GM18873 (cell line): Measurements from ENCODE around the gene WNK1.
"Not testable (repeated sequence)": the region's sequence is repeated elsewhere in the genome, so short reads cannot be mapped to it uniquely, and the experiment has no call there.

ENCODE experiments used
- ATAC-seq: cut with Tn5 transposase; IDR thresholded peaks from one replicate; pipeline ENCODE4 v1.9.1; 2021; ENCODE audit warnings: mild to moderate bottlenecking, moderate library complexity, moderate number of reproducible peaks; ENCODE audit not compliant: unreplicated experiment, low FRiP score

Gene WNK1

DNA sequence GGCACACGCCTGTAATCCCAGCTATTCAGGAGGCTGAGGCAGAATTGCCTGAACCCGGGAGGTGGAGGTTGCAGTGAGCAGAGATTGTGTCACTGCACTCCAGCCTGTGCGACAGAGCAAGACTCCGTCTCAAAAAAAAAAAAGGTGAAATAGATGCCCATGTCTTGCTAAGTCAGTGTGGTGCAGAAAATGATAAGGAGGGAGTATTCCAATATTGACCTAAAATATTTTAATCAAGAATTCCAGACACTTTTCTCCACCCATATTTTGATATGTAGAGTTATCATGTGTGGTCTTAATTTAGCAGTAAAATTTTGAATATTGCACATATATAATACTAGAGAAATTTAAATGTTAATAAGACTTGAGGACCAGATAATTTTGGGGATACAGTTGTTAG, 57.7 kb downstream of the WNK1 start:
- ATAC-seq = no peak

DNA sequence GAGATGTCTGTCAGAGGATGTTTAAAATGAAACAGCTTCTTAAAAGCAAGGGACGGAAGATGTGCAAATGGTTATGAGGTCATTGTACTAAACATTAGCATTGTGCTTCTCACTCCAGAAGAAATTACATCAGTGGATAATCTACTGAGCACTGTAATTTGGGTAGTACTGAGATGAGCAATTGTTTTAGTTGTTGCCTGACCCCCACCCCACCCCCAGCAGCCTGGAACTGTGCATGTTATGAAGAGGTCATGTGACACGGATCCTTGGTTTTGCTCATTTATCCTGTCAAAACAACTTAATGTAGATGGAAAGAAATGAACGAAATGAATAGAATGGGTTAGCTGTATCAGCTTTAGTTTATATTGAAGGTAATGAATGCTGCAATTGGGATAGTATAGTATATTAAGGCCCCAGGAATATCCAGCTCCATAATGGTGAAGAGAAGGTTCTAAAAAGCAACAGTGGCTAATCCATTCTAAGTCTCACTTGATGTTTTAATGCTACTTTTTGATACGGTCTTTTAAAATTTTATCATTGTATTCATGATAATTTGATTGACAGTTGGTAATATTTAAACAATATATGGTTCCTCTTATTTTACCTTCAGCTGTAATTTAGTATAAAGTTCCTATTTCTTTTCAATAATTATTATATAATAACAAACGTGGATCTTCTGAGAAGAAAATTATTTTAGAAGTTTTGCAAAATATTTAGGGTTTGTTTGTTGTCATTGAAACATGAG, 58.5 kb downstream of the WNK1 start:
- ATAC-seq = peak; percentile 59

DNA sequence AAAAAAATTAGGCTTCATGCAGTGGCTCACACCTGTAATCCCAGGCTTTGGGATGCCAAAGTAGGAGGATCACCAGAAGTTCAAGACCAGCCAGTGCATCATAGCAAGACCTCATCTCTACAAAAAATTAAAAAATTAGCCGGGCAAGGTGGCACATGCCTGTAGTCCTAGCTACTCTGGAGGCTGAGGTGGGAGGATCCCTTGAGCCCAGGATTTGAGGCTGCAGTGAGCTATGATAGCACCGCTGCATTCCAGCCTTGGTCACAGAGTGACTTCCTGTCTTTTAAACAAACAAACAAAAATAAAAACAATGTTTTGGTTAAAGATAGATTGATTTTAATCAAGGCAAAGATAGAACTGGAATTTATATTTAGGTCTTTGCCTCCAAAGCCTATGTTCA, 60.6 kb downstream of the WNK1 start:
- no peak for ATAC-seq

DNA sequence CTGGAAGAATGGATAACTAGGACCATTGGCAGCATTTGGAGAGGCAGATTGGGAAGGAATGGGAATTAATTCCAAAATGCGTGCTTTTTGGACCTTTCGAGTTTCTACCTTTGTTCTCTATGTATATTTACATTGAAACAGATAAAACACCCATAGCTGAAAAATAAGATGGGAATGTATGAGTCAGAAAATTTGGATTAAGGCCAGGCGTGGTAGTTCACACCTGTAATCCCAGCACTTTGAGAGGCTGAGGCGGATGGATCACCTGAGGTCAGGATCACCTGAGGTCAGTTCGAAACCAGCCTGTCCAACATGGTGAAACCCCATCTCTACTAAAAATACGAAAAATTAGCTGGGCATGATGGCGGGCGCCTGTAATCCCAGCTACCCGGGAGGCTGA, 65.1 kb downstream of the WNK1 start:
- not testable (repeated sequence) for ATAC-seq

DNA sequence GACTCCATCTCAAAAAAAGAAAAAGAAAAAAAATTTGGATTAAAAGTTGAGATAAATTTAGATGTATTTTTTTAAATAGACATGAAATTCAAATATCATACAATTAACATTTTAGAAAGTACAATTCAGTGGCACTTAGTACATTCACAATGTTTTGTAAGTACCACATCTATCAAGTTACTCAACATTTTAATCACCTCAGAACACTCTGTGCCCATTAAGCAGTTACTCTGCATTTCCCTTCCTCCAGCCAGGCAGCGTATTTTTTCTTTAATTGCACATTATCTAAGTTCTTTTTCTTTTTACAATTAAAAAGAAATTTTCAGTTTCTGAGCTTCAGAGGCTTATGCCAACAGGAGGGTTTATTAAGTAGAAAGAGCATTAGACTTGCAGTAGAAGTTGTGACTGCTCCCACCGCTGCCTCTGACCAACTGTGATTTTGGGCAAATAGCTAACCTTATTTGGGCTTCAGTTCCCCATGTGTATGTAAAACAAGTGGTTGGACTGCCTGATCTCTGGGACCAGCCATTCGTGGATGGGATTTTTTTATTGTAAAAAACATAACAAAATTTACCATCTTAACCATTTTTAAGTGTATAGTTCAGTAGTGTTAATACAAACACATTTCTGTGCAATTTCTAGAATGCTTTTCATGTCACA, 65.7 kb downstream of the WNK1 start:
- ATAC-seq = no peak

DNA sequence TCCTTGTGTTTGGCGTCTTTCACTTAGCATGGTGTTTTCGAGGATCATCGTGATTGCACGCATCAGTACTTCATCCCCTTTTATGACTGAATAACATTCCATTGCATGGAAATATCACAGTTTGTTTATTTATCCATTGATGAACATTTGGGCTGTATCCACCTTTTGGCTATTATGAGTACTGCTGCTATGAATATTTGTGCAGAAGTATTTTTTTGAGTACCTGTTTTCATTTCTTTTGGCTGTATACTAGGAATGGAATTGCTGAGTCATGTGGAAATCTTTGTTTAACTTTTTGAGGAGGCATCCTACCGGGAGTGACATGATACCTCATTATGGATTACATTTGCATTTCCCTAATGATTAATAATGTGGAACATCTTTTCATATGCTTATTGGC, 66.4 kb downstream of the WNK1 start:
- ATAC-seq = no peak

DNA sequence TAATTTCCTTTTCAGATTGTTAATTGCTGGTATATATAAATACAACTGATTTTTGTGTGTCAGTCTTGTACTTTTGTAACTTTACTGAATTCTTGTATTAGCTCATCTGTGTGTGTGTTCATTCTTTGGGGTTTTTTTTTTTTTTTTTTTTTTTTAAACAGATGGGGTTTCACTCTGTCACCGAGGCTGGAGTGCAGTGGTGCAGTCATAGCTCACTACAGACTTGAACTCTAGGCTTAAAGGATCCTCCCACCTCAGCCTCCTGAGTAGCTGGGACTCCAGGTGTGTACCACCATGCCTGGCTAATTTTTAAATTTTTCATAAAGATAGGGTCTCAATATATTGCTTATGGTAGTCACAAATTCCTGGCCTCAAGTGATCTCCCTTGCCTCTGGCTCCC, 68.0 kb downstream of the WNK1 start:
- no peak for ATAC-seq

DNA sequence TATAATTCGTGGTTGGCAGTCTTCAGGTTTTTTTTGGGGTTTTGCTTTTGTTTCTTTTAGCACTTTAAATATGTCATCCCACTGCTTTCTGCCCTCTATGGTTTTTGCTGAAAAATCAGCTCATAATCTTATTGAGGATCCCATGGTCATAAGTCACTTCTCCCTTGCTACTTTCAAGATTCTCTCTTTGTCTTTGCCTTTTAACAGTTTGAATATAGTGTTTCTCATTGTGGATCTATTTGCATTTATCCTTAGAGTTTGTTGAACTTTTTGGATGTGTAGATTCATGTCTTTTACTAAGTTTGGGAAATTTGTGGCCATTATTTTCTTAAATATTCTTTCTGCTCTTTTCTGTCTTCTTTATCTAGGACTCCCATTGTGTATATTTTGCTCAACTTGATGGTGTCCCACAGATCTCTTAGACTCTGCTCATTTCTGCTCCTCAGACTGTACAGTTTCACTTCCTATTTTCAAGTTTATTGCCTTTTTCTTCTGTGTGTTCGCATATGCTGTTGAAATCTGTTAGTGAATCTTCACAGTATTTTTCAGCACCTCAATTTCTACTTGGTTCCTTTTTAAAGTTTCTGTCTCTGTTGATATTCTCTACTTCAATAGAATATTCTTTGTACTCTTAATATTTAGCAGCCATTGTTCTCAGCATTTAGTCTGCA, 70.8 kb downstream of the WNK1 start:
- ATAC-seq = peak; percentile 68

DNA sequence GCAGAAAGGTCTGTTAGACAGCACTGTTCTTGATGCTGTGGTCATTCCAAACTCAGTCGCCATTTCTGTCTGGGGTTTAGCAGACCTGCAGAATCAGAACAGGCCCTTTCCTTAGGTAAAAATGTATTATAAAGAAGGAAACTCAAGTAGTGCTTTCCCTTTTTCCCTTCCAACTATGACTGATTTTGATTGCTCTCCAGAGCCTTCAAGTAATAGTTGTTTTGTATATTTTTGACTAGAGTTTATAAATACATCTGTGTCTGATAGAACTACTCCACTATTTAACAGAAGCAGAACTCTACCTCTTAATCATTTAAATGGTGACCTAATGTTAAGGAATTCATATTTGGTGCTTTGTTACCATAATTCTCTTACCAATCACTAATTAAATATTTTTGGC, 74.0 kb downstream of the WNK1 start:
- ATAC-seq = no peak

DNA sequence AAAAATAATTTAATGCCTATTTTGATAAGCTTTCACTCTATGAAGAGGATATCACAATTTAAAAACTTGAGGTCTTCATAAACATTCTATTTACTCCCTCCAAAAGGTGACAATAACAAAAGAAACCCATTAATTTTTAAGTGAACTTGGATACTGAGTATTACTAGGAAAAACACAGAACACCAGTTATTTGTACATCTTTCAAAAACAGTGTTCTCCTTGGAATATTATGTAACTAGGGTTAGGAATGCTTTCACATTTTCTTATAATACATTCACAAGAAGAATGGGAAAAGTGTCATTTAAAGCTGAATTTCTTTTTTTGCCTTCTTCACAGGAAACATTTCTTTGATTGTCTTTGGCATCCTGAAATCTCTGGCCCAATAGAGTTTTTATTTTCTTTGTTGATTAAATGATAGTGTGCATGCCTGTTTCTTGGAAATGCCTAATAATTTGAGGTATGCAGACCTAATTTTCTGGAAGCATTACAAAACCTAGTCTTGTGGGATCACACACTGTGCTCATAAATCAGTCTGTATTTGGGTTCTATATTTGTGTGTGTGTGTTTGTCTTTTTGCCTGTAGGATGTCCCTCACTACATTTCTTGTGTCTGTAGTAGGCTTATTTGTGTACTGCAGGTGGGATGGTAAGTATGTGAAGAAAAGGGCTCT, 76.5 kb downstream of the WNK1 start:
- no peak for ATAC-seq

DNA sequence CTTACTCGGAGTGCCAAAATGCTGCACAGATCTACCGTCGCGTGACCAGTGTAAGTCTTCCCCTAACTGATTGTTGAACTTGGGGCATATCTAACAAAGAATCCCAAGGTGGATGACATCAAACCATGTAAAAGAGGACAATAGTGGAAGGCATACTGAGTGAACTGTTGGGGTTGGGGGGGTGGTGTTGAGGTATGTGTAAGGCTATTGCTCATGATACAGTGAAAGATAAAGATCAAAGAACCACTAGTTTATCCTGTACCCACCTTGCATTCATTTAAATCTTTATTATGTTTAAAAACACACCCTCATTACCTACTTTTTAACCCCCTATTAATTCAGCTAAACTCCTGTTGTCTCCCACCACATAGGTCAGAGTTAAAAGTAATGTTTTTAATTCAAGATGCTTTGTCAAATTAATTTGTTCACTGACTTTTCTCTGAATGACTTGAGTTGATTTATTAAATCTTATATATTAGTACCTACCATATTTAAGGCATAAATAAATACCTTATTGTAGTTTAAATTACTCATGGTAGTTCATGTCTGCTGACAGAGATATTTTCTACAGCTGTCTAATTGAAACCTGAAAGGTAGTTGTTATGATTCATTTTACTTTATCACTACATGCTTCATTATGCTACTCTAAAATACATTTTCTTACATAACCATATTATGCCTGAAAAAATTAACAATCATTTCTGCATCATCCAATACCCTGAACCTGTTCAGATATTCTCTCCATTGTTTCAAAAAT, 77.9 kb downstream of the WNK1 start:
- ATAC-seq = no peak

DNA sequence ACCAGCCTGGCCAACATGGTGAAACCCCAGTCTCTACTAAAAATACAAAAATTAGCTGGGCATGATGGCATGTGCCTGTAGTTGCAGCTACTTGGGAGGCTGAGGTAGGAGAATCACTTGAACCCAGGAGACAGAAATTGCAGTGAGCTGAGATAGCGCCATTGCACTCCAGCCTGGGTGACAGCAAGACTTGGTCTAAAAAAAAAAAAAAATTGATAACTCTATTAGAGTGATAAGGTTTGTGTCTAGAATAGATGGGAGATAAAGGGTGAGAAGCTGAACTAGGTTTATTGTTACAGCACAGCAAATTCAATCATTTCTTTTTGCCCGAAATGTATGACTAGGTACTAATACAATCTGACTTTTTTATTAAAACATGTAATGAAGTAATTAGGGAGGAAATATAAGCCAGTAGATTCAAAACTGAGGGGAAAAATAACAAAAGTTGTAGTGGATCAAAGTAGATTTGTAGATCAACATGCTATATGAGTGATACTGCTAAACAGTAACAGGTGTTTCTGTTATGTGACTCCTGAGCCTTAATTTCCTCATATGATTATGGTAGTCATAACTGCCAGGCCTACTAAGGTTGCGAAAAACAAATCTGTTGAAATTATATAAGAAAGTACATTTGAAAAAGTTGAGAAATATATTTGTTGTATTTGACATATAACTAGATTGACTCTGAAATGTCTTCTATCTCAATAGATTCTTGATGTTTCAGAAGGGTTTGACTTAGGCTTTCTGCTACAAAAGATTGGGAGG, 83.6 kb downstream of the WNK1 start:
- no peak for ATAC-seq

DNA sequence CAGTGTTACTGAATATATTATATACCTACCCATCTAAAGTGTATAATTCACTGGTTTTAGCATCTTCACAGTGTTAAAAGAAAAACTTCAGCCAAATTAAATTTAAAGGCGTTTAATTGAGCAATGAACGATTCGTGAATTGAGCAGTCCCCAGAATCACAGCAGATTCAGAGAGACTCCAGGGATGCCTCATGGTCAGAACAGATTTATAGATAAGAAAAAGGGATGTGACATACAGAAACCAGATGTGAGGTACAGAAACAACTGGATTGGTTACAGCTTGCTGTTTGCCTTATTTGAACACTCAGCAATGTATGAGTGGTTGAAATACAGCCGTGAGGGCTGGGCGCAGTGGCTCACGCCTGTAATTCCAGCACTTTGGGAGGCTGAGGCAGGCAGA, 84.6 kb downstream of the WNK1 start:
- no peak for ATAC-seq

DNA sequence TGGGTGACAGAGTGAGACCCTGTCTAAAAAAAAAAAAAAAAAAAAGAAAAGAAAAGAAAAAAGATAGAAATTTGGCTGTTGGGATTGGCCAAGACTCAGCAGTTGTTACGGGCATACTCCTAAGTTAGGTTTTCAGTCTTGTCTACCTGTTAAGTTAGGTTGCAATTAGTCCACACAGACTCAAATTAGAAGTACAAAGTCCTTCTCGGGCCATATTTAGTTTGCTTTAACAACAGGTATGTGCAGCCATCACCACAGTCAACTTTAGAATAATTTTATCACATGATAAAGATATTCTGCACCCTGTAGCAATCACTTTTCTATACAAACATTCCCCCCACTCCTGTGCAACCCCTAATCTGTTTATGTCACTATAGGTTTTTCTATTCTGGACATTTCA, 85.2 kb downstream of the WNK1 start:
- ATAC-seq = no peak

DNA sequence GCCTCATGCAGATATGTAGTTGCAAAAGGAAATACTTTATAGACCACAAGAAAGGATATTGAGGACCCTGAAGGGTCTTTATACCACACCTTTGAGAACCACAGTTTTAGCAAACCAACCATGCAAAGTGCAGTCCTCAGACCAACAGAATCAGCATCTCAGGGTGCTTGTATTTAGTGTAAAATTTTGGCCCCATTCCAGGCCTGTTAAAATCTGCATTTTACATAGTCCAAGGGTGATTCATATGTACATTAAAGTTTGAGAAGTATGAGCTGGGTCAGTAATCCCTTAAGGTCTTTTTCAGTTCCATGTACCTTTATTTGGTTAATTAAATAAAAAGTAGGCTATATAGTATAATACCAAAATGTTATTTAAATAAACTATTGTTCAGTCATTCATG, 91.2 kb downstream of the WNK1 start:
- no peak for ATAC-seq

DNA sequence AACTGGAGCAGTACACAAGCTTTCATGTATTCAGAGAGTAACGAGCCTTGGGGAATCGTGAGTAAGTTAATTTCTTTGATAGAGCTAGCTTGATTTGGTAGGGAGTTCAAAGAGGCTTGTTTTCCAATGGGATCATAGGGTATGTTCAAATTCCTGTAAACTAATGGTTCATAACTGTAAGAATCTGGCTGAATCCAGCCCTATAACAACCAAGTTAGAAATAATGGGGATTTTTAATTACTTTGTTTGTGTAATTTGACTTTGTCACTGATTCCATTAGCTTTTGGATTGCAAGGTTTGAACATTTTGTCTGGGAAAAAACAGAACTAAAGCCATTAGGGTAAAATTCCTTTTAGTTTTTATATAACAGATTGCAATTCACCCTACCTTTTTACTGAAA, 94.0 kb downstream of the WNK1 start:
- no peak for ATAC-seq

DNA sequence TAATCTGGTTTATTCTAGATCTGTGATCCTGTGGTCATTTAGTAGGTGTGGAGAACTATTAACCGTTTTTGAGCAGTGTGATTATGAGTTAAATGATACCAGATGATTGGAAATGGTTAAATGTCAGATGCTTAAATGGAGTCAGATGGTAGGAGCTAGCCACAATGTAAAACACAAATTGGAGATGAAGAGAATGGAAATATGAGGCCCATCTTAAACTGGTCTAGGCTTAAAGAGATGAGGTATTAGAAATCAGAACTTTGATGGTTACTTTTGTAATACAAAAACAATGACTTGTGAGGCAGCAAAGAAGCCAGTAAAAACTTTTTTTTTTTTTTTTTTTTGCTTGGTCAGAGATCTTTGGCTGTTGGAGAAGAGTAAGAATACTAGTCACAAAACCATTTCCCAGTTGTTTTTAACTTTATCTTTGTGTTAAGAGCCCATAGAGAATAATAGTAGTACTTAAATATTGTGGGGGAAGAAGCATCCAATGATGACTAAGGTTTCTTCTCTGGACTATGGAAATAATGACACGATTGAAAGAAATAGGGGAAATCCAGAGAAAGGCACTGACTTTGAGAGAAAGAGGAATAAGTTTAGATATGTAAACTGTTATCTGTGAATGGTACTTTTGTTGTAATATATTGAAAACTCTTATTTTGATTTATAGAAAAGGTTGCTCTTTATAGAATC, 95.9 kb downstream of the WNK1 start:
- ATAC-seq = no peak

DNA sequence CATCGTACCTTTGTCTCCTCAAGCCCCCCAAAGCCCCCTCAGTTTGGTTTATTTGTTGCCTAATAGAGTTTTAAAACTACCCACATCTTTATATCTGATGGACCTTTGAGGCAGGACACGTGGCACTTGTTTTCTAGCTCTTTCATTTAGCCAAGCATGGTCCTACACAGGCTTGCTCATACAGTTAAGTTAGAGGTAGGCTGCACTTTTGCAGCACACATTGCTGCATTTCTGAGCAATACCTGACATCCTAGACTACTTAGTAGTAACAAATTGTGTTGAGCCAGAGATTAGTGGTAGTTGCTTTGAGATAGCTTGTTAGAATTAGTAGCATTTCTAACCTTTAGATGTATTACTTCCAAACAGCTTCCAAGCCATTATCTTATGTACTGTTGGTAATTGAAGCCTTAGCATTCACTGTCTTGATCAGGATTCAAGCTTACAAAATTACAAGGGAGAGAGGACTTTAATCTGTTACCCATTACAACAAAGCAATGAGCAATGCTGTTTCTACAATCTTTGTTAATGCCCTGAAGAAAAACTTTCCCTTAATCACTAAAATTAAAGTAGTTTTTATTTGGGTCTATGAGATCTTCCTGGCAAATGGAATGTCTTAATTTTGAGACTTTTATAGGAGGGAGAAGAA, 96.6 kb downstream of the WNK1 start:
- no peak for ATAC-seq
